ENCODE measurements around the gene SOBP.

SOBP gene

DNA sequence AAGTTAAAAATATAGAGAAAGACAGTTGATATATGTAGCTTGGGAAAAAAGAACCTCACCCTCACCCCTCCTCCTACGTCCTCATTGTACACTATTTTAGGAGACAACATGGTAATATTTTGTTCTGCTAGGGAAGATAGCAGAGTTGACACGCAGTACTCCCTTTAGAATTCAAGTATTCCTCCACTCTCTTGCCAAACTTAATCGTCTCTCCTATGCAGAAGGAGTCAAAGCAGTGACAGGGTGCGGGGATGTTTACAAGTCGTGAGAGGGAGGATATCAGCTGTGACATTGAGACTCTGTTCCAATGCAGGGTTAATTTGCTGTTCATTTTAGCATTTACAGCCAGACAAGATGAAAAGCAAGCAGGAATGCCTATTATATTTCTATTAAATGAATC, 97.5 kb downstream of the SOBP start:
- DNase-seq (ENCODE audit: low read depth, low spot score): no peak

DNA sequence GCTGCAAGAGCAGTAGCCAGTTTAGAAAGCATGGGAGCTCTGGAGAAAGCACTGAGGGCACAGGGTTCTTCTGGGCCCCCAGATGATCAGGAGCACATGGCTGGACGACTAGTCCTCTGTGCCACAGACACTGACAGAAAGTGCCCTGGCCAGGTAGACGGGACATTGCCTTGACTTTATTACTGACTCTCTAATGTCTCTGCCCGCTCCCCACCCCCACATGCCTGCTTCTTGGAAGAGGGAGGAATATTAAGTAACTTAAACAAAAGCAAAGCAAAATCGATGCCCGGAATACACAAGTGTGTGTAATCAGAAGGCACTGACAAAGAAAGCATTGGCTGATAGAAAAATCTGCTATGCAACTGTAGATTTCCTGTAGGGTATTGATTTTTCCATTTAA, 99.3 kb downstream of the SOBP start:
- DNase-seq (ENCODE audit: low read depth, low spot score): no peak

DNA sequence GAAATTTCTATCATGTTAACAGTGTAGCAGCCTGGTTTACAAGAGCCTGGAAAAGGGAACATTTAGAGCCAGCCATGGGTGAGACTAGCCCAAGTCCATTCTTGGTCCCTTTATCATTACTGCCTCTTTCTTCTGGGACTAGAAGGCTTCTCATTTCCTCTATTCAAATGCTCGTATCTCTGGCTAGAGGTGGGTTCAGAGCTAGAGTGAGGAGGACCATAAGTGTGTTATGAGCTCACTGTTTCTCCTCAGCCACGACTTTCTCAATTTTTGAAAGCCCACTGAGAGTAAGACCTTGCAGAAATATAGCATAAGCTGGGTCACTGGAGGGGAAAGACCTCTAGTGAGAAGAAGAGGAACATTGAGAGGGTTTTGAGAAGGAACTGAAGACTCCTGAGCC, 100.0 kb downstream of the SOBP start:
- DNase-seq (ENCODE audit: low read depth, low spot score): no peak

DNA sequence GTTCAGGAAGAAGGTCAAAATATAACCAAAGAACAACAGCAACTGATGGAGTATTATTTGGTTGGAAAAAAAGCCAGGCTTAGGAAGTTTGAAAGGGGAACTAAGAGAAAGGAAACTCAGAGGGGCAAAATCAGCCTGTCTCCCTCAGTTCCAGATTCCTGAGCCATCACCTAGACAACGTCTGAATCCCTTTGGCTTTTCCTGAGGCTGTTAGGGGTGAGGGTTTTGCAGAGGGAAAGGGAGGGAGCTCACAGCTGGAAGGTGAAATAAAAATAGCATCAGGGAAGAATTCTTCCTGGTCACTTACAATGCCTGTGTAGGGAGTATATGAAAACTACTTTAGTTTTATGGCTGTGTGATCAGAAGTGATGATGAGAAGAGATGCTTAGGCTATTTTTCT, 100.5 kb downstream of the SOBP start:
- DNase-seq (ENCODE audit: low read depth, low spot score): no peak

DNA sequence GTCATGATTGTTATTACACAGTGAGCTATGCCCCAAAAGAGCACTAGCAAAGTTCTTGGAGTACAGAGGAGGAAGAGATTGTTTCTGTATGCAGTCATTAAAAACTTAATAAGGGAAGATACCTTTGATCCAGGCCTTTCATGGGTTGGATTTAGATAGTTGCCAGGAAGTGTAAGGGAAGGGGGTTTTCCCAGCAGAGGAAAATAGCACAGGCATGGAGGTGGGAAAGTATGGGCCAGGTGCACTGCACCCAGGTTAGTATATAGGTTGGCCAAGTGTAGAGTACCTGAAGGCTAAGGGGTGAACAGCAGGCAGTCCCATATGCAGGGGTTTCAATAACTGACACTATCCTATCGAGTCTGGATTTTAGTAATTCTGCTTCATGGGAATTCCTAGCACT, 101.4 kb downstream of the SOBP start:
- DNase-seq (ENCODE audit: low read depth, low spot score): no peak

DNA sequence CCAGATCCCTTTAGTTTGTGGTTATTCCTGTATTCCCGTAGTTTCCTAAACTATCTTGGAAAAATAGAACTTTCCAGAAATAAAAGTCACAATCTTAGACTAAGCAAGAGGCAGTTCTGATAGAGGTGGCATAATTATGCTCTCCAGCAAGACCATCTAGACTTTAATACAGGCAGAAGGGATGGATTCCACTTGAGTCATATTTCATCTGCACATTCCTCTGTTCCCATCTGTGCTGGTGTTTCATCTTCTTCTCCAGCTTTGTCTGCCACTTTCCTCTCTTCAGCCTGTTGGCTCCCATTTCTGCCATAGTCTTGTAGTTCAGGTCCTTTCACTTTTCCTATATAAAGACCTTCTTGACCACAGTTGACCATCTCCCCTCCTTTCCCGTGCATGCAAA, 102.9 kb downstream of the SOBP start:
- no peak for DNase-seq (ENCODE audit: low read depth, low spot score)

DNA sequence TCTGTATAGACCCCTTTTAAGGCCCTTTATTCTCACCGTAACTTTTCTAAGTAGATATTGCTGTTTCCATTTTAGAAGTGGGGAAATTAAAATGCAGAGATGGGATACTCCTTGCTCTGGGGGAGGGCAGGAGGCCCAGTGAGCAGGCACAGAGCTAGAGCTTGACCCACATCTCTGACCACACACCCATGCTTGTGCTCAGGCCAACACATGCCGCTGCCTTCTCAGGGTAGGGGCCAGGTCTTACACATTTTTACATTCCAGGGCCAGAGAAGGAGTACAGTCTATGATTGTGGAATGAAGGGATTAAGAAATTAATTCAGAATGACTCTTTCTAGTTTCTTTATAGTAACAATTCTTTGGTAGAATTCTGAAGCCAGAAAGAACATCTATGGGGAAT, 104.8 kb downstream of the SOBP start:
- no peak for DNase-seq (ENCODE audit: low read depth, low spot score)

DNA sequence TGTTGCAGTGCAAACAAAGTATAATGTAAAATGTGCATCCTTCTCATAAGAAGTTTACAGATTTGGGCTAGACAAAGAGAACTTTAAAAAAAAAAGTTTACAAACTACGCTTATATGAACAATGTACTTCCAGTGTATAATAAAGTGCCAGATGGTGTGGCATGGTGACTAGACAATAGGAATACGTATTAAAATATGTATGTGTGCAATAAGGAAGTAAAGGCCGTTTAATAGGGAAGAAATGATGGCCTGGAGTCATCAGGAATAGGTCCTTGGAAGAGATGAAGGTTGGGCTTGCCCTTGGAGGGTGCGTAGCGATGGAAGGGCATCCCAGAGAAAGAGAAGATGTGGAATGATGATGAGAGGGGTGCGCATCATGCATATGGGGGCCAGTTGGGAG, 108.2 kb downstream of the SOBP start:
- no peak for DNase-seq (ENCODE audit: low read depth, low spot score)

DNA sequence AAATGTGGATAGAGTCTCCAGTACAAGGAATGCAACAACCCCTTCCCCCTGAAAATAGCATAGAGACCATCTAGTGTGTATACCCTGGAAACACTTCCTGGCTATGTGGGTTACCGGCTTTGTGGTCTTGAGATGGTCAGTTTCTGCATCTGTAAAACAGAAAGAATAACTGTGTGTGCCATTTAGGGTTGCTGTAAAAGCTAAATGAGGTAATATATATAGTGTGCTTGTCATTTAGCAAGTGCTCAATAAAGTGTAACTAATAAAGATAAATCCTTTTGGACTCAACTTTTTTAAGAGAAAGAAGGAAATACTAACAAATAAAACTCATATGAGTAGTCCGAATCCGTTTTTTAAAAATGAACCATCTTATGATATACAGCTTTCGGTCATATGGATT, 109.1 kb downstream of the SOBP start:
- no peak for DNase-seq (ENCODE audit: low read depth, low spot score)

DNA sequence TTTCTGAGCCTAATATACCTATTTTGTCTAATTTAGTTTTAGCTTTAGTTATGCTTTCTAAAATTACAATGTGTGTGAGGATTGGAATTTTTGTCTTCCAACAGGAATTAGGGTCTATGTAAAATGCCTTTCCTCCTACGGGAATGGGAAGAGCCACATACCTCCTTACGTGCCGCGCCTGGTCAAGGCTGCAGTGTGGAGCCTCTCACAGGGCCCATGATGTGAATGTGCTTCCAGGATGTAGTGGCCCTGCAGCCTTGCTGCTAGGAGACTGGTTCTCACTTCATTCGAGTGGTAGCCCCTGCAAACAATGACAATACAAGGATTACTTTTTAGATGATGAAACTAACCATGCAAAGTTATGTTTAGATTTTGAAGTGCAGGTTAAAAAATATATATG, 110.2 kb downstream of the SOBP start:
- no peak for DNase-seq (ENCODE audit: low read depth, low spot score)

DNA sequence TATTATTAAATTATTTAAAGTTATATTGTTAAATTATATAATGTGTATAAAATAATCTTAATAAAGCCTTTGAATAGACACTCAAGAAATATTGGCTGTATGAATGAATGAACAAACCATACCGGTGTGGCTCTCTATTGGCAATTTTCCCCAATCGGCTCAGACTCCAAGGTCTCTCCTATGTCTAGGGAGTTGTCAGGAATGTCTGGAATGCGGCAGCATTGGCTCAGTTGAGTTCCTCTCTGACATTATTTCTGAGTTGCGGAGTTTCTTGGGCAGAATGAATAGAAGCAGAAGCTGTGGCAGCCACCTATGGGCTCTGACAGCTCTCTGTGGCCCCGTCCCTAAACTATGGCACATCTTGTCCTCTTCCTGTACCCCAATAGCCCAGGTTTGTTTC, 111.0 kb downstream of the SOBP start:
- DNase-seq (ENCODE audit: low read depth, low spot score): no peak

DNA sequence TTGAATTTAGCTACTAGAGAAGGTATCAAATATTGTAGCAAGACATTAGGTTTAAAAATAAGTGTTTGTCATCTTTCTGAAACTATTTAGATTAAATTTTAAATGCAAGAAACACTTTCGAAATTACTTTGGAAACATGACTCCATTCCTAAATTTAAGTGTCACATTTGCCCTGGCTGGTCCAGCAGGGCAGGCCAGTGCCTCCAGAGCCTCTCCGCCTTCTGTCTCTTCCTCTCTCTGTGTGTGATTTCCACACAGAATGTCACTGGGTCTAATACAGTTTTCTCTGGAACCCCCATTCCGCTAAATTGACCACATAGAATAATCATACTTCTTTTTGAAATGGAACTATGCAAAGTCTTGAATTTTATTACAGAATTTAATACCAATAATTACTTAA, 111.5 kb downstream of the SOBP start:
- DNase-seq (ENCODE audit: low read depth, low spot score): no peak

DNA sequence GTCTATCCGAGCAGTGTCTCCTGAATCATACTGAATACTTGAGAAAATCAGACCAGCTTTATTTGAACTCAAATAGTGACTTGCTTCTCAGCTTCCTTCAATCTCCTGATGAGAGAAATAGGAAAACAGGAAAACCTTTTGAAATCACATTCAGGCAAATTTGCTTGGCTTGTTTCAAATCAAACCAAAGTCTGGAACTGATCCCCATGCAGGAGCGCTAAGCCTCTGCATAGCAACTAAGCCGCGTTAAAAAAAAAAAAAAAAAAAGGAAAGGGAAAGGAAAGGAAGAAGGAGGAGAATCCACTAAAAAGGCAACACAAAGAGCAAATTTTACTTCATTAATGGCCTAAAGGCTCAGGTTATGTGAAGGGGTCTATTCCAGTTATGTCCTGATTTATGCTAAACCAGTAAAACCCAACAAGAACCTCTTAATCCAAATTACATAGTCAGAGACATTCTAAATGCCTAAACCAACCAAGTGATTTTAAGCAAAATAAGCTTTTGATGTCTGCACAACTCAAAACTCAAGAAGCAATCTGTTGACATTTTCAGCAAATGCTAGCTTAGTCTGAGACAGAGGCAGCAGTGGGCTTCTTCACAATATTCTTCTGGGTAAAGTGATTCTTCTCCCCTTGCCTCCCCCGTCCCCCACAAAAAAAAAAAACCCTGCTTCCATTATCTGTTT, 112.5 kb downstream of the SOBP start:
- no peak for DNase-seq (ENCODE audit: low read depth, low spot score)

DNA sequence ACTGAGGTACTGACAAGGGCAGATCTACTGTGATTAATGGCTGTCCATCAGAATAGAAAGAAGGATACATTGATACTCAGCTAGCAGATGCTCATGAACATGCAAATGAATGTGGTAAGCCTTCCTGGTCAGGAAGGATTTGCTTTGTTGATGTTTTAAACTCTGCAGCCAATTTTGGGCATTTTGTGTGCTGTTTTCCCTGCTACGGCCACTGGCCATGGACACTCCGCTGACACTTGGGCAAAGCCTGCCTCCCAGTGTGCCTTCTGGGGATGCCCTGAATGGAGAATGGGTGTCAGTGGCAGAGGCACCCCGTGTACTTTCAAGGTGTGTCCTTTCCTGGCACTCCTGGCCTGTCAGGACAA, 113.1 kb downstream of the SOBP start:
- DNase-seq (ENCODE audit: low read depth, low spot score): no peak

DNA sequence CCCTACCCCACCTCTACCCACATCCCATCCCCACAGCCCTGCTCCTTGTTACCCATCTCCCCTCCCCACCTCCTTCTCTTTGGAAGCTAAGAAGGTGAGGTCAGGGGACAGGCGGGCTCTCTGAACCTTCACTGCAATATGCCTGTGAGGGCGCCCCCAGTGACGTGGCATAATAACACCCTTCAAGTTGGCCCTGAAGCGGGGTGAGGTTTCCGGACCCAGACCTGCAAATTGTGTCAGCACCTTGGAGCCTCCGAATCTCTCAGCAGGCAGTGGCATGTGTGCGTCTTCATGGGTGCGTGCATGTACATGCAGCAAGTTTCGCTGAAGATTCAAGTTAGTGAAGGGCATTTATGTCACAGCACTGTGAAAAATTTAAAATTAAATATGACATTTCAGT, 114.6 kb downstream of the SOBP start:
- DNase-seq (ENCODE audit: low read depth, low spot score): no peak

DNA sequence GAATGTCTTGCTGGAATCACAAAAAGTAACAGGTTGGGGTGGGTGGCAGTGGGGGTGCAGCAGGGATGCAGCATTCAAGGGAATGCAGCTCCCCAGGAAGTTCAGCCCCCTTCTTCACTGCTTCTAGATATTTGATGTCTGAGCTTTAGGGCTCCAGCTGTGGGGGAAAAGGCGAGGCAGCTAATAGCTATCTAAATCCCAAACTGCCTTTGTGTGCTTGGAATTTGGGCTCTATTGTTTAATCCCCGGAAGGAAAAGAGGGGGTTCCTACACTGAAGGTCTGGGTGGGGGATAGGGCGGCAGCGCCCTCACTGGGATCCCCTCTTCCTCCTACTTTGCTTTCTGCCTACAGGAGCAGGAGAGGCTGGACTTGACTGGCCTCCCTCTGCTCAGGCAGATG, 116.5 kb downstream of the SOBP start:
- DNase-seq (ENCODE audit: low read depth, low spot score): no peak

DNA sequence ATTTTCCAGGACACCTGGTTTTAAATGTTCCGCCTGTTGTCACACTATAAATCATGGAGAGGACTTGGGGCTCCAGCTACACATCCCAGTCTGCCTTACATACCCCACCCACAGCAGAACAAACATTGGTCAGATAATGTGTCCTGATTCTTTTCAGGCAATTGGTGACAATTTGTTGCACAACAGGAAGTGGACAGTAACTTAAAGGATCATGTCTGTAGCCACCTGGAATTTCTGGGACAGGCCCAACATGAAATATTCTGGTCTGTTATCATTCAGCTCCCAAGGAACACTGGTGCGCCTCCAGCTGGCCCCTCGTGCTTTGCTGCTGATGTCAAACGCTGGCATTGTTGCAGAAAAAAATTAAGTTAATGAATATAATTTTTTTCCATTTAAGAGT, 117.2 kb downstream of the SOBP start:
- no peak for DNase-seq (ENCODE audit: low read depth, low spot score)

DNA sequence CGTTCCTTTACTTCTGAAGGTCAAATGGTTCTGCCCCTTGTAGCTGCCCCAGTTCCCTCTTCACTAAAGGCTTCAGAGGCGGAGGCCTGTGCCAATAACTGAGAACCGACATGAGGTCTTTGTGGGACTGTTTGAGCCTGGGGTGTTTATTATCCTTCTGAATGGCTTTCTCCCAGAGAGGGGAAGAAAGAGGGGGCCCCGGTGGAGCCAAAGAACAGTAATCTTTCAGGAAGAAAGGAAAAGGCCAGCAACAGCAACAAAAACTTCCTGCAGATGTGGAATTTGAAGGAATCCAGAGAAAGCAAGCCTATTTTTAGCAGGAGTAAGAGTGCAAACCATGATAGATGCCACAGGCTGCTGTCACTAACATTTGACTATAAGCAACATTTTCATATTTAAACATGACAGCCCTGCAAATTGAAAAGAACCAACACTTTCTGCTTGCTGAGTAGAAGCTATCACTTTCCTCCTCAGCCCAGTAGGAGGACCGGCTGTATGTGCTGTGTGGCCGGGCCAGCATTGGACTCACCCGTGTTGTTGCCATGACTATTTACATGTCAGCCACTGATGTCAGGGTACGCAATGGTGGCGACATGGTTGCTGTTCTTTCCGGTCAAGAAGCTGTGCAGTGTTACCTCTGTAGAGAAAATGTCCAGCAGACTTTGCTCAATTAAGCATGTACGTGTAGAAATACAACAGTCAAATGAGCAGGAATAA, 121.3 kb downstream of the SOBP start:
- DNase-seq (ENCODE audit: low read depth, low spot score): no peak

DNA sequence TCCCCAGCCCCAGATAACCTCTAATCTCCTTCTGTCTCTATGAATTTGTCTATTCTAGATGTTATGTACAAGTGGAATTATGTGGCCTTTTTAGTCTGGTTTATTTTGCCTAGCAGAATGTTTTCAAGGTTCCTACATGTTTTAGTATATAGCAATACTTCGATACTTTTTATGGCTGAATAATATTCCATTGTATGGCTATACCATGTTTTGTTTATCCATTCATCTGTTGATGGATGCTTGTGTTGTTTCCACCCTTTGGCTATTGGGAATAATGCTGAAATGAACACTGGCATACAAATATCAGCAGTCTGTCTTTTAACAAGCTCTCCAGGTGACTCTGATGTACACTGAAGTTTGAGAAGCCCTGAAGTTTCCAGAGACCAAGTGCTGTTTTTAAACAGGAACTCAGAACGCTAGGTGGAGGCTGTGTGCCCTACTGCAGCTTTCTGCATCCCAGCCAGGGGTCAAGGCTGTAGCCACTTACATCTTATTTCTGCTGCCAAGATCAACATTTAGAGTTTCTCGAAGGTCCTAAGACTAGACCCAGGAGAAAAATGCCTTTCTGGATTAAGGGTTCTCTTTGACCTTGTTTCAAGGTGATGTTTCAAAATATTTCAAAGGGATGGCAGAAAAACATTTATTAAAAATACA, 123.0 kb downstream of the SOBP start:
- no peak for DNase-seq (ENCODE audit: low read depth, low spot score)

DNA sequence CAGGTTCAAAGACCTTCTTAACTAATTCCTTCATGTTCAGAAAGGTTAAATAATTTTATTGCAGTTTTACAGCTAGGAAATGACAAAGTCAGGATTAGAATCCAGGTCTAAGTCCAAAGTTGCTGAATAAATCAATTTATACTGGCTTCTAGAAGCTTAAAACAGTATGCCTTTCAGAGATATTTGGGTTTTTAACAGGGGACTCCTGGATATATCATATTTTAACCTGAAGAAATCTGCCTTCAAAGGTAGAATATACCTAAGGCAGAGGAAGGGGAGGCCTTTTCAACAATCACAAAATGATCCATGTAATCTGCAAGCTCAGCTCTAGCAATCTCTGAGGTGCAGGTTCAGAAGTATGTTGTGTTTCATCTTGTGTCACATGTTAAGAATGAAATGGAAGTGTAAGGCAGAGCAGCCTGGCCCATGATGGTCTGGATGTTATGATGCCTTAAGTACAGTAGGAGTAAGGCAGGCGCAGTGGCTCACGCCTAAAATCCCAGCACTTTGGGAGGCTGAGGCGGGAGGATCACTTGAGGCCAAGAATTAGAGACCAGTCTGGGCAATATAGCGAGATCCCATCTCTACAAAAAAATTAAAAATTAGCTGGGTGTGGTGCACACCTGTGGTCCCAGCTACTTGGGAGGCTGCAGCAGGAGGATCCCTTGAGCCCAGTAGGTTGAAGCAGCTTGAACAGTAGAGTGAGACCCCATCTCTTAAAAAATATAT, 123.9 kb downstream of the SOBP start:
- no peak for DNase-seq (ENCODE audit: low read depth, low spot score)

DNA sequence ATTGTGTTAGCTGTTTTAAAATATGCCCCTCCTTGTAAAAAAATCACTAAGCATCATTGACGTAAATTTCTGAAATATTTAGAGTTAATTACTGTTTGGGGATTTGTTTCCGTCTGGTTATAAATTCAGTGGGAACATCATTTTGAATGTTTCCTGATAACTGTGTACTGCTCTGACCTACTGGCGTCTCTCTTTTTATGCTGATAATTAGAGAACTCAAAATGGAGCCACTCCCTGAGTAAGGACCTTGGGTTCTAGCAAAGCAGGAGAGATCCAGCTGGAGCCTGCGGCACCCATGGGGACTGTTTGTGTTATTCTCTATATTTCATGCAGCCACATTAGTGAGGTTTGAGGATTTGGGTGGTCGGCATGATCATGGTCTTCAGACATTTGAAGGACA, 124.9 kb downstream of the SOBP start:
- no peak for DNase-seq (ENCODE audit: low read depth, low spot score)

DNA sequence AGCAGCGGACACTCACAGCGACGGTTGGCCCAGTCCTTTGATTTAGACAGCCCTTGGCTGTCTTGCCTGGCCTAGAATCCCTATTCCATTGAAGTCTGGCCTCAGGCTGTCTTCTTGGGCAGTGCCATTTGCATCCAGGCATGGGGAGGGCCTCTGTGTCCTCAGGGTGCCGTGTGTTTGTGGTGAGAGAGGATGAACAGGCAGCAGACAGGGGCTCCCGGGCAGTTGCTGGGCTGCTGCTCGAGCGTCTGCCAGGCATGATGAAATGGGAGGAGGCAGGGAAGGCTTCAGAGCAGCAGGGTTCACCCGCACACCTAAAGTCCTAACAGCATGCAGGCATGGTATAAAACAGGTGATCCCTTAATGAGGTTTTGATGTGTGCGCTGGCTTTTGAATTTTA, 126.9 kb downstream of the SOBP start:
- no peak for DNase-seq (ENCODE audit: low read depth, low spot score)
